Measurements from ENCODE around the gene CFAP97.
"Not testable (repeated sequence)": the region's sequence is repeated elsewhere in the genome, so short reads cannot be mapped to it uniquely, and the experiment has no call there.

CFAP97 gene

DNA sequence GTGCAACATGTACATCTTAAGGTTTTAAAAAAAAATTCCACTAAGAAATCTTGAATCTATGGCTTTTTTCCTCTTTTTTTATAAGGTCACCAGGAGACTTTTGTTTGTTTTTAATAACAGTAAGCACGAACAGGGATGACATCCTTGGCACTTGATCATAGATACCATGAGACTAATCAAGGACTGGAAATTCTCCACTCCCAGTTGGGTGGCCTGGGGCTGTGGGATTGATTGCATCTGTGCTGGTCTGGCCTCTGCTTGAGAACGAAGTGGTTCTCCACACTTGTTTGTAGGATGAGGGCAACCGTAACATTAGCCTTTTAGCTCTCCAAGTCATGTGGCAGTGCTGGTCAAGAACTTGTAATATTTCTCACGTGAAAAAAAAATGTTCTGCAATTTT, 41.0 kb upstream of the CFAP97 start:
- Mint-ChIP-seq H3K4me1 (peaks cover 28% of the 10 kb centered on the region), H3K36me3 (ENCODE audit: low read depth) (peaks cover 20% of the 10 kb centered on the region), H3K27ac (no peak overlapping the region), H3K9me3 (peaks cover 4% of the 10 kb centered on the region), H3K4me3 (no peak overlapping the region), H3K27me3 (ENCODE audit: low read depth) (no peaks in the 10 kb centered on the region)
- TF ChIP-seq, protein P1, sequence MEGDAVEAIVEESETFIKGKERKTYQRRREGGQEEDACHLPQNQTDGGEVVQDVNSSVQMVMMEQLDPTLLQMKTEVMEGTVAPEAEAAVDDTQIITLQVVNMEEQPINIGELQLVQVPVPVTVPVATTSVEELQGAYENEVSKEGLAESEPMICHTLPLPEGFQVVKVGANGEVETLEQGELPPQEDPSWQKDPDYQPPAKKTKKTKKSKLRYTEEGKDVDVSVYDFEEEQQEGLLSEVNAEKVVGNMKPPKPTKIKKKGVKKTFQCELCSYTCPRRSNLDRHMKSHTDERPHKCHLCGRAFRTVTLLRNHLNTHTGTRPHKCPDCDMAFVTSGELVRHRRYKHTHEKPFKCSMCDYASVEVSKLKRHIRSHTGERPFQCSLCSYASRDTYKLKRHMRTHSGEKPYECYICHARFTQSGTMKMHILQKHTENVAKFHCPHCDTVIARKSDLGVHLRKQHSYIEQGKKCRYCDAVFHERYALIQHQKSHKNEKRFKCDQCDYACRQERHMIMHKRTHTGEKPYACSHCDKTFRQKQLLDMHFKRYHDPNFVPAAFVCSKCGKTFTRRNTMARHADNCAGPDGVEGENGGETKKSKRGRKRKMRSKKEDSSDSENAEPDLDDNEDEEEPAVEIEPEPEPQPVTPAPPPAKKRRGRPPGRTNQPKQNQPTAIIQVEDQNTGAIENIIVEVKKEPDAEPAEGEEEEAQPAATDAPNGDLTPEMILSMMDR (IDR thresholded peaks at IDR 0.05; ENCODE audit: unreplicated experiment in 3 of 3), result no peak

DNA sequence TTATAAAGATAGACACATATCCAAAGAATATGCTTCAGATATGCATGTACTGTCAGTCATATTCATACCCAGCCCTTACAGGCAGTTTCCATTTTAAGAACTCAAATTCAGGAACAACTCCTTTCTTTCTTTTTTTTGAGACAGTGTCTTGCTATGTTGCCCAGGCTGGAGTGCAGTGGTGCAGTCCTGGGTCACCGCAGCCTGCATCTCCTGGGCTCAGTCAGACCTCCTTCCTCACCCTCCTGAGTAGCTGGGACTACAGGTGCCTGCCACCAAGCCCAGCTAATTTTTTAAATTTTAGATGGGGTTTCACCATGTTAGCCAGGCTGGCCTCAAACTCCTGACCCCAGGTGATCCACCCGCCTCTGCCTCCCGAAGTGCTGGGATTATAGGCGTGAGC, 40.1 kb upstream of the CFAP97 start:
- Mint-ChIP-seq H3K27ac (no peak overlapping the region), H3K9me3 (peaks cover 6% of the 10 kb centered on the region), H3K27me3 (ENCODE audit: low read depth) (no peaks in the 10 kb centered on the region), H3K36me3 (ENCODE audit: low read depth) (peaks cover 22% of the 10 kb centered on the region), H3K4me3 (no peak overlapping the region), H3K4me1 (peaks cover 21% of the 10 kb centered on the region)
- TF ChIP-seq, protein P1 (IDR thresholded peaks at IDR 0.05; ENCODE audit: unreplicated experiment in 3 of 3), result no peak

DNA sequence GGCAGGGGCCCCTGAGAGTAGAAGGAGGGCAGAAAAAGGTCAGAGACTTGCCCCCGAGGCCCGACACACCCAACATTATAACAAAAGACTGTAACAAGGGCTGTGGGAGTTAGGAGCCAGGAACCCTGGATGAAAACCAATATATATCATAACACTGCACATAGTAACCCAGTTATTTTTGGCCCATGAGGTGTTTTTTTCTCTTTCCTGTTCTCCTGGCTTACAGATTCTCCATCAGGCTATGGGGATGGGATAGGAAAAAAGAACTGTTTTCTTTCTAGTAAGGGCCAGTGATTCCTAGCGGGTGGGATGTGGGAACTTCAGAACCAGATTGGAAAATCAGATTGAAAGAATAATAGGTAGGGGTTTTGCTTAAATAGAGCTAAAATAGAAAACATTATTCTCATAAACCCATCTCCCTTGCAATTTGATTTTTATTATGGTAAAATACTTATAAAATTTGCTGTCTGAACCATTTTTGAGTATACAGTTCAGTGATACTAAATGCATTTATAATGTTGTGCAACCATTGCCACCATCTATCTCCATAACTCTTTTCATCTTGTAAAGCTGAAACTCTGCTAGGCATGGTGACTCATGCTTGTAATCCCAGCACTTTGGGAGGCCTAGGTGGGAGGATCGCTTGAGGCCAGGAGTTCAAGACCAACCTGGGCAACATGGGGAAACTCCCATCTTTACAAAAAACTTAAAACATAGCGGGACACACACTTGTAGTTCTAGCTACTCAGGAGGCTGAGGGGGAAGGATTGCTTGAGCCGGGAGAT, 39.1 kb upstream of the CFAP97 start:
- H3K27me3 Mint-ChIP-seq (ENCODE audit: low read depth), result no peaks in the 10 kb centered on the region
- TF ChIP-seq, protein P1 (IDR thresholded peaks at IDR 0.05; ENCODE audit: unreplicated experiment in 3 of 3), result no peak
- no peak overlapping the region for H3K4me3 Mint-ChIP-seq
- peaks cover 13% of the 10 kb centered on the region for H3K9me3 Mint-ChIP-seq
- H3K27ac Mint-ChIP-seq, result no peak overlapping the region
- peaks cover 28% of the 10 kb centered on the region for H3K36me3 Mint-ChIP-seq (ENCODE audit: low read depth)
- H3K4me1 Mint-ChIP-seq, result peaks cover 17% of the 10 kb centered on the region

DNA sequence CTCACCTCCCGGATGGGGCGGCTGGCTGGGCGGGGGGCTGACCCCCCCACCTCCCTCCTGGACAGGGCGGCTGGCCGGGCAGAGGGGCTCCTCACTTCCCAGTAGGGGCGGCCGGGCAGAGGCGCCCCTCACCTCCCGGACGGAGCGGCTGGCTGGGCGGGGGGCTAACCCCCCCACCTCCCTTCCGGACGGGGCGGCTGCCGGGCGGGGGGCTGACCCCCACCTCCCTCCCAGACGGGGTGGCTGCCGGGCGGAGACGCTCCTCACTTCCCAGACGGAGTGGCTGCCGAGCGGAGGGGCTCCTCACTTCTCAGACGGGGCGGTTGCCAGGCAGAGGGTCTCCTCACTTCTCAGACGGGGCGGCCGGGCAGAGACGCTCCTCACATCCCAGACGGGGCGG, 36.7 kb upstream of the CFAP97 start:
- not testable (repeated sequence) for H3K4me3 Mint-ChIP-seq; H3K27ac Mint-ChIP-seq; H3K27me3 Mint-ChIP-seq (ENCODE audit: low read depth)
- Mint-ChIP-seq H3K36me3 (ENCODE audit: low read depth) (peaks cover 23% of the 10 kb centered on the region), H3K4me1 (peaks cover 15% of the 10 kb centered on the region), H3K9me3 (peaks cover 13% of the 10 kb centered on the region)

DNA sequence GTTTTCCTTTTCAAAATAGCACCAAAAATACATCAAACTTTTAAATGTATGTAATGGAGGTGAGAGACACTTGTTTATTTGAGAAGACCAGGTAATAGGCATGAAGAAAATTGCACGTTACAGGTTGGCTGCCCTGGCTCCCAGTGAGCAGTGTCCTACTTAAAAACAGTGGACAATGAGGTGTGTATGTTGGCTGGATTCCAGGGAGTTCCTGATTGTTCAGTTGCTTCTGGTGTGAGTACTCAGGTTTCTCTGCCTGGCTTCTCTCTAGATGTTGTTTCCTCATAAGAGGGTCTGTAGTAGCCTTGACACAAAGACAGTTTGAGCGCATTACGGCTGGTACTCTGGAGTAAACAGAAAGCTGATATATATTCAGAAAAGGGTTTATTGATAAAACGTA, 35.0 kb upstream of the CFAP97 start:
- H3K36me3 Mint-ChIP-seq (ENCODE audit: low read depth), result peaks cover 23% of the 10 kb centered on the region
- H3K9me3 Mint-ChIP-seq, result peaks cover 13% of the 10 kb centered on the region
- TF ChIP-seq, protein P1 (IDR thresholded peaks at IDR 0.05; ENCODE audit: unreplicated experiment in 3 of 3), result no peak
- peaks cover 12% of the 10 kb centered on the region for H3K4me1 Mint-ChIP-seq
- H3K27ac Mint-ChIP-seq, result no peak overlapping the region
- H3K4me3 Mint-ChIP-seq, result no peak overlapping the region
- no peaks in the 10 kb centered on the region for H3K27me3 Mint-ChIP-seq (ENCODE audit: low read depth)

DNA sequence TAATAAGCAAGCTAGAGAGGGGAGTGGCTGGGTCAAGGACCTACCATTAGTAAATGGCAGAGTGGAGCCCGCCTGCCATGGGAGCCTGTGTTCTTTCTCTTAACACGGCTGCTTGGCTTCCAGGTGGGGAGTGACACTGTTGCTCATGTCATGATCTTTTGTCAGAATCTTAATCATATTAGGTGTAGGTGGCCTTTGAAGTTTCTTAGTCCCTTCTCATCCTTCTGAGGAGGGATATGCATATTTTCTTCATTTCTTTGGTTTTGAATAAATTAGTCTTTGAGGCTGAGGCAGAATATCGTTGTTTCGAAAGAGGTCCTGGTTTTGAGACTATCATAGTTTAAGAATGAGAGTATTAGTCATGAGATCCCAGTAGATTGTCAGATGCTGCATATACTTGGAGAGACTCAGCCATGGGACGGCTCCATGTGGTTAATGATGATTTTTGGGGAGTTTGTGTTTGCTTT, 34.4 kb upstream of the CFAP97 start:
- Mint-ChIP-seq H3K27me3 (ENCODE audit: low read depth) (no peaks in the 10 kb centered on the region), H3K36me3 (ENCODE audit: low read depth) (peaks cover 23% of the 10 kb centered on the region), H3K9me3 (peaks cover 13% of the 10 kb centered on the region), H3K4me1 (peaks cover 12% of the 10 kb centered on the region), H3K27ac (no peak overlapping the region), H3K4me3 (no peak overlapping the region)
- TF ChIP-seq, protein P1 (IDR thresholded peaks at IDR 0.05; ENCODE audit: unreplicated experiment in 3 of 3), result no peak
